ENCODE results near the gene AMER3. TPM values are rescaled to one million over a fixed set of nuclear protein-coding genes. Genes with fewer than 3 reads are reported as not detected.

AMER3 gene
- polyA plus RNA-seq, 2 donors = not detected

DNA sequence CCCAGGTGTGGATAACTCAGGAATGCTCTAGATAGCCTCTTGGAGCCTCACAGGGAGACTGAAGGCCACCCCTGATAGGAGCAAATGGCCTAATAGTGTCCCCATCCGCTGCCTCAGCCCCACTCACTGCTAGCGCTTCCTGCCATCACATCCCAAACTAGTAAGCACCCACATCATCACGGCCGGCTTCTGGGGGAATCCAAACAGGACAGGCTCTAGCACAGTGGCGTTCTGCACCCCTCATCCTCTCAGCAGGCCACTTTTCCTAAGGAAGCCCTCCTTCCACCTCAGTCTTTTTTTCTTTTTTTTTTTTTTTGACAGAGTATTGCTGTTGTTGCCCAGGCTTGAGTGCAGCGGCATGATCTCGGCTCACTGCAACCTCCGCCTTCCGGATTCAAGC lies 6.3 kb upstream of the AMER3 start:
- H3K36me3 ChIP-seq (ENCODE audit: control insufficient read depth in 2 of 2, insufficient read depth in 2 of 2, low read length in 1 of 2) = no peaks in the 10 kb centered on the region
- H3K9me3 ChIP-seq (ENCODE audit: control insufficient read depth in 2 of 2, insufficient read depth in 1 of 2, low read depth in 1 of 2, low read length in 1 of 2) = no peaks in the 10 kb centered on the region
- H3K4me1 ChIP-seq (ENCODE audit: control insufficient read depth in 2 of 2, insufficient read depth in 2 of 2, low read length in 1 of 2) = no peaks in the 10 kb centered on the region
- peaks cover 0 to 3% of the 10 kb centered on the region in 2 donors for H3K27me3 ChIP-seq (ENCODE audit: control insufficient read depth in 1 of 2, insufficient read depth in 2 of 2, low read length in 2 of 2)
- WGBS, 2 donors = 90 to 92% methylated on average over 9 of the region's 9 CpGs
- no peak overlapping the region for H3K27ac ChIP-seq (ENCODE audit: low read depth in 2 of 2, low read length in 1 of 2)
- H3K4me3 ChIP-seq (ENCODE audit: low read depth in 1 of 2, low read length in 2 of 2) = no peak overlapping the region

DNA sequence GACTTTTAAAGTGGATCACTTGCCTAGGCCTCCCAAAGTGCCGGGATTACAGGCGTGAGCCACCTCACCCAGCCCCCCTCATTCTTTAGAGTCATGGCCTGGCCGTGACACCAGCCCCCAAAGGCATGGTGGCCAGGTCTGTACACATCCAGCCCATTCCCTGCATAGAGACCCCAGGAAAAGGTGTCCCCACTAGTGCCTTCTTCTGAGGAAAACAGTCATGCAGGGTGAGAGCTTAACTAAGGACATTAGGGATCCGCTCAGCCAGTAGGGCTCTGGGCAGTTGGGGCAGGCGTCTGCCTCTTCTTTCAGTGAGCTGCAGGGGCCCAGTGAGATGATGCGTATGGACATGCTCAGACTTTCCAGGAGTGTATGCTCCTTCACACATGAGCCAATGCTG lies 5.7 kb upstream of the AMER3 start:
- Histone ChIP-seq H3K4me3 (ENCODE audit: low read depth in 1 of 2, low read length in 2 of 2) (no peak overlapping the region), H3K9me3 (ENCODE audit: control insufficient read depth in 2 of 2, insufficient read depth in 1 of 2, low read depth in 1 of 2, low read length in 1 of 2) (no peaks in the 10 kb centered on the region), H3K4me1 (ENCODE audit: control insufficient read depth in 2 of 2, insufficient read depth in 2 of 2, low read length in 1 of 2) (no peaks in the 10 kb centered on the region), H3K36me3 (ENCODE audit: control insufficient read depth in 2 of 2, insufficient read depth in 2 of 2, low read length in 1 of 2) (no peaks in the 10 kb centered on the region), H3K27ac (ENCODE audit: low read depth in 2 of 2, low read length in 1 of 2) (no peak overlapping the region), H3K27me3 (ENCODE audit: control insufficient read depth in 1 of 2, insufficient read depth in 2 of 2, low read length in 2 of 2) (peaks cover 0 to 3% of the 10 kb centered on the region in 2 donors)
- 76 to 81% methylated on average over 6 of the region's 6 CpGs for WGBS, 2 donors

- H3K27ac ChIP-seq (ENCODE audit: low read depth in 2 of 2, low read length in 1 of 2) = no peak overlapping the region
- H3K4me1 ChIP-seq (ENCODE audit: control insufficient read depth in 2 of 2, insufficient read depth in 2 of 2, low read length in 1 of 2) = peaks cover 0 to 7% of the 10 kb centered on the region in 2 donors
- no peak overlapping the region for H3K4me3 ChIP-seq (ENCODE audit: low read depth in 1 of 2, low read length in 2 of 2)
- 41 to 43% methylated on average over 8 of the region's 8 CpGs for WGBS, 2 donors
- no peaks in the 10 kb centered on the region for H3K9me3 ChIP-seq (ENCODE audit: control insufficient read depth in 2 of 2, insufficient read depth in 1 of 2, low read depth in 1 of 2, low read length in 1 of 2)
- peaks cover 0 to 12% of the 10 kb centered on the region in 2 donors for H3K27me3 ChIP-seq (ENCODE audit: control insufficient read depth in 1 of 2, insufficient read depth in 2 of 2, low read length in 2 of 2)
- H3K36me3 ChIP-seq (ENCODE audit: control insufficient read depth in 2 of 2, insufficient read depth in 2 of 2, low read length in 1 of 2) = no peaks in the 10 kb centered on the region
Observed at GRCh38 chr2:130754811-130755210, 529 bp upstream of the AMER3 start.

- whole genome bisulfite sequencing, 2 donors = 4% methylated on average over 65 to 80 of the region's 80 CpGs
- no peaks in the 10 kb centered on the region for H3K36me3 ChIP-seq (ENCODE audit: control insufficient read depth in 2 of 2, insufficient read depth in 2 of 2, low read length in 1 of 2)
- H3K4me1 ChIP-seq (ENCODE audit: control insufficient read depth in 2 of 2, insufficient read depth in 2 of 2, low read length in 1 of 2) = peaks cover 0 to 7% of the 10 kb centered on the region in 2 donors
- no peak overlapping the region for H3K27ac ChIP-seq (ENCODE audit: low read depth in 2 of 2, low read length in 1 of 2)
- peak overlapping the region; percentile 7 to 39 for H3K4me3 ChIP-seq (ENCODE audit: low read depth in 1 of 2, low read length in 2 of 2)
- H3K9me3 ChIP-seq (ENCODE audit: control insufficient read depth in 2 of 2, insufficient read depth in 1 of 2, low read depth in 1 of 2, low read length in 1 of 2) = no peaks in the 10 kb centered on the region
- peaks cover 0 to 12% of the 10 kb centered on the region in 2 donors for H3K27me3 ChIP-seq (ENCODE audit: control insufficient read depth in 1 of 2, insufficient read depth in 2 of 2, low read length in 2 of 2)
Observed at GRCh38 chr2:130756053-130756873, 923 bp downstream of the AMER3 start.

- Histone ChIP-seq H3K36me3 (ENCODE audit: control insufficient read depth in 2 of 2, insufficient read depth in 2 of 2, low read length in 1 of 2) (no peaks in the 10 kb centered on the region), H3K27me3 (ENCODE audit: control insufficient read depth in 1 of 2, insufficient read depth in 2 of 2, low read length in 2 of 2) (peaks cover 0 to 12% of the 10 kb centered on the region in 2 donors), H3K27ac (ENCODE audit: low read depth in 2 of 2, low read length in 1 of 2) (no peak overlapping the region), H3K4me1 (ENCODE audit: control insufficient read depth in 2 of 2, insufficient read depth in 2 of 2, low read length in 1 of 2) (peaks cover 0 to 7% of the 10 kb centered on the region in 2 donors), H3K9me3 (ENCODE audit: control insufficient read depth in 2 of 2, insufficient read depth in 1 of 2, low read depth in 1 of 2, low read length in 1 of 2) (no peaks in the 10 kb centered on the region), H3K4me3 (ENCODE audit: low read depth in 1 of 2, low read length in 2 of 2) (no peak overlapping the region)
- 29 to 37% methylated on average over 16 of the region's 16 CpGs for WGBS, 2 donors
Observed at GRCh38 chr2:130756874-130757668, 1.7 kb downstream of the AMER3 start.

- 60 to 61% methylated on average over 10 of the region's 10 CpGs for WGBS, 2 donors
- H3K27me3 ChIP-seq (ENCODE audit: control insufficient read depth in 1 of 2, insufficient read depth in 2 of 2, low read length in 2 of 2) = peaks cover 0 to 6% of the 10 kb centered on the region in 2 donors
- H3K36me3 ChIP-seq (ENCODE audit: control insufficient read depth in 2 of 2, insufficient read depth in 2 of 2, low read length in 1 of 2) = no peaks in the 10 kb centered on the region
- peaks cover 0 to 6% of the 10 kb centered on the region in 2 donors for H3K4me1 ChIP-seq (ENCODE audit: control insufficient read depth in 2 of 2, insufficient read depth in 2 of 2, low read length in 1 of 2)
- no peak overlapping the region for H3K4me3 ChIP-seq (ENCODE audit: low read depth in 1 of 2, low read length in 2 of 2)
- H3K9me3 ChIP-seq (ENCODE audit: control insufficient read depth in 2 of 2, insufficient read depth in 1 of 2, low read depth in 1 of 2, low read length in 1 of 2) = no peaks in the 10 kb centered on the region
- no peak overlapping the region for H3K27ac ChIP-seq (ENCODE audit: low read depth in 2 of 2, low read length in 1 of 2)
Observed at GRCh38 chr2:130759906-130760753, 4.8 kb downstream of the AMER3 start.

GRCh38 chr2:130760754-130761751 lies 5.7 kb downstream of the AMER3 start:
- Histone ChIP-seq H3K27ac (ENCODE audit: low read depth in 2 of 2, low read length in 1 of 2) (no peak overlapping the region), H3K27me3 (ENCODE audit: control insufficient read depth in 1 of 2, insufficient read depth in 2 of 2, low read length in 2 of 2) (peaks cover 0 to 3% of the 10 kb centered on the region in 2 donors), H3K9me3 (ENCODE audit: control insufficient read depth in 2 of 2, insufficient read depth in 1 of 2, low read depth in 1 of 2, low read length in 1 of 2) (no peaks in the 10 kb centered on the region), H3K36me3 (ENCODE audit: control insufficient read depth in 2 of 2, insufficient read depth in 2 of 2, low read length in 1 of 2) (no peaks in the 10 kb centered on the region), H3K4me3 (ENCODE audit: low read depth in 1 of 2, low read length in 2 of 2) (no peak overlapping the region), H3K4me1 (ENCODE audit: control insufficient read depth in 2 of 2, insufficient read depth in 2 of 2, low read length in 1 of 2) (no peaks in the 10 kb centered on the region)
- 75 to 76% methylated on average over 14 of the region's 14 CpGs for WGBS, 2 donors

DNA sequence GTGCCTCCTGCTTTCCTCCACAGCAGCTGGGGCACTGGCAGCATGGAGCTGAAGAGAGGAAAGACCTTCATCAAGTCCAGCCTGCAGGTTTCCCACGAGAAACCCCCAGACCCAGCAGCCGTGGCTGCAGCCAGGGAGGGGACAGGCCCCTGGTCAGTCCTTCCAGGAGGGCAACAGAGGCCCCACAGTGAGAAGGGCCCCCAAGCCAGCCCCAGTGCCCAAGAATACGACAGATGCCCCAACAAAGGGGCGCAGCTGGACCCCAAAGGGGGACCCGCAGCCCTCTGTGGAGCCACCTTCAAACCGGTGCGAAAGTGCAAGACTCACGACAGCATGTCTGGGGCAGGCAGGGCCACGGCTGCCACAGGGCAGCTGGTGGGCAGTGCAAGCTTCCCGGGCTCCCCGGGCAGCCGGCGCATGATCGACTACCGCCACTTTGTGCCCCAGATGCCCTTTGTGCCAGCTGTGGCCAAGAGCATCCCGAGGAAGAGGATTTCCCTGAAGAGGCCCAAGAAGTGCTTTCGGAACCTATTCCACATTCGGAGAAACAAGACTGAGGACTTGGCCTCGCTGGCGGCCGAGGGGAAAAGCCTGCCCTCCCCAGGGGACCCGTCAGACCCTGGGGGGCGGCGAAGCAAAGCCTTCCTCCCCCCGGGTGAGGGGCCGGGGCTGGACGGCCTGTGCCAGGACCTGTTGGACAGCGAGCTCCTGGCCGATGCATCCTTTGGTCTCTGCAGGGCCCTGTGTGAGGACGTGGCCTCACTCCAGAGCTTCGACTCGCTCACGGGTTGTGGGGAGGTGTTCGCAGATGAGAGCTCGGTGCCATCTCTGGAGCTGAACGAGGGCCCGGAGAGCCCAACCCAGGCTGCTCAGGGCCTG lies 6.9 kb downstream of the AMER3 start:
- Histone ChIP-seq H3K27me3 (ENCODE audit: control insufficient read depth in 1 of 2, insufficient read depth in 2 of 2, low read length in 2 of 2) (peaks cover 0 to under 1% of the 10 kb centered on the region in 2 donors), H3K9me3 (ENCODE audit: control insufficient read depth in 2 of 2, insufficient read depth in 1 of 2, low read depth in 1 of 2, low read length in 1 of 2) (no peaks in the 10 kb centered on the region), H3K4me1 (ENCODE audit: control insufficient read depth in 2 of 2, insufficient read depth in 2 of 2, low read length in 1 of 2) (no peaks in the 10 kb centered on the region), H3K27ac (ENCODE audit: low read depth in 2 of 2, low read length in 1 of 2) (no peak overlapping the region), H3K36me3 (ENCODE audit: control insufficient read depth in 2 of 2, insufficient read depth in 2 of 2, low read length in 1 of 2) (no peaks in the 10 kb centered on the region), H3K4me3 (ENCODE audit: low read depth in 1 of 2, low read length in 2 of 2) (no peak overlapping the region)
- 82 to 86% methylated on average over 37 of the region's 37 CpGs for WGBS, 2 donors

All from esophagus (tissue), 2 donors.